ENCODE data around the gene ZNF655.

Gene ZNF655

DNA sequence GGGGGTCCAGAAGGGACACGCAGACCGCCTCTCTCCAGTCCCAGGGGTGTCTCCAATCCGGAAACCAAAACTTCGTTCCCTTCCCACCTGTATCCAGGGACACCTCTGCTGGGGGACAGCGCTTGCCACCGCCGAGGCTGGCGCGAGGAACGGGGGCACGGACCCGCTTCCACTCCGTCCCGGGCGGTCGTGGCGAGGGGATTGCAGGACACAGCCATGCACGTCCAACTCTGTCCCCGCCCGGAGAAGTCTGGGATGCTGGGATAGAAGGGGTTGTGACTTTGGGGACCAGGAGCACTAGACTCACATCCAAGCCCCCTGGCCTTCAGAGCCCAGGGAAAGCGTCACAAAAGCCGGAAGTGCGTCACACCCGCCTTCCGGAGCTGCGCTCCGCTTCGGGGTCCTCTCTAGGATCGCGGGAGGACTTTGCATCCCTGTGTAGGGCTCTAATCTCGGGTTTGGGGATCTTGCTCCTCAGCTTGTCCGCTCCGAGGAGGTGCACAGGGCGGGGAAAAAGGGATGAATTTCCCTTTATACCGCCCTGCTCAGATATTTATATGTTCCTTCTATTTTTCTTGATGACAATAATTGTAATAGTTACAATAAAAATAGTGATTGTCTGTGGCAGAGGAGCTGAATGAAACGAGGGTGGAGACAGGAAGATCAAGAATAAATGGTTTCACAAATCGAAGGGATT, 6.5 kb upstream of the ZNF655 start, which contains the start of gene FAM200A:
Gene FAM200A, minus strand, starts transcription at position 348 of the 697 bp plus-strand sequence. CDS start 3,707 bp downstream, outside the sequence.
- peak; percentile 68 for FAIRE-seq
- DNase-seq (ENCODE audit: insufficient read length, low spot score): peak; percentile 94
- TF ChIP-seq, protein P1, sequence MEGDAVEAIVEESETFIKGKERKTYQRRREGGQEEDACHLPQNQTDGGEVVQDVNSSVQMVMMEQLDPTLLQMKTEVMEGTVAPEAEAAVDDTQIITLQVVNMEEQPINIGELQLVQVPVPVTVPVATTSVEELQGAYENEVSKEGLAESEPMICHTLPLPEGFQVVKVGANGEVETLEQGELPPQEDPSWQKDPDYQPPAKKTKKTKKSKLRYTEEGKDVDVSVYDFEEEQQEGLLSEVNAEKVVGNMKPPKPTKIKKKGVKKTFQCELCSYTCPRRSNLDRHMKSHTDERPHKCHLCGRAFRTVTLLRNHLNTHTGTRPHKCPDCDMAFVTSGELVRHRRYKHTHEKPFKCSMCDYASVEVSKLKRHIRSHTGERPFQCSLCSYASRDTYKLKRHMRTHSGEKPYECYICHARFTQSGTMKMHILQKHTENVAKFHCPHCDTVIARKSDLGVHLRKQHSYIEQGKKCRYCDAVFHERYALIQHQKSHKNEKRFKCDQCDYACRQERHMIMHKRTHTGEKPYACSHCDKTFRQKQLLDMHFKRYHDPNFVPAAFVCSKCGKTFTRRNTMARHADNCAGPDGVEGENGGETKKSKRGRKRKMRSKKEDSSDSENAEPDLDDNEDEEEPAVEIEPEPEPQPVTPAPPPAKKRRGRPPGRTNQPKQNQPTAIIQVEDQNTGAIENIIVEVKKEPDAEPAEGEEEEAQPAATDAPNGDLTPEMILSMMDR (IDR thresholded peaks at IDR 0.05; ENCODE audit: insufficient read depth, missing control alignments): no peak

DNA sequence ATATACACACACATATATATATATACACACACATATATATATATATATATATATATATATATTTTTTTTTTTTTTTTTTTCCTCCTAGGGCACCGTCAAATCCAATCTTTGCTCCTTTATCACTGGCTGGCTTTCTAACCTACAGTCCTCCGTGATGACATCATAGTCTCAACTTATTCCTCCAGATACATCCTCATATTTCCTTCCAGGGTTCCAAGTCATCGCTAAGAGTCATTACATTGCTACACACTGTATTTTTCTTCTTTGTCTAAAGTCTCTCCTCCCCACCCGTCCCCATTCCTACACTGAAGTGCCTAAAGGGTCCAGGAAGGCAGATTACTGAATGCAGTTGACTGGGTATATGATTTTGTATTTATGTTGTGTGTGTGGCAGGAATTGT, 5.4 kb upstream of the ZNF655 start:
- DNase-seq (ENCODE audit: insufficient read length, low spot score) (no peak), FAIRE-seq (no peak)
- TF ChIP-seq, protein P1 (IDR thresholded peaks at IDR 0.05; ENCODE audit: insufficient read depth, missing control alignments): no peak

DNA sequence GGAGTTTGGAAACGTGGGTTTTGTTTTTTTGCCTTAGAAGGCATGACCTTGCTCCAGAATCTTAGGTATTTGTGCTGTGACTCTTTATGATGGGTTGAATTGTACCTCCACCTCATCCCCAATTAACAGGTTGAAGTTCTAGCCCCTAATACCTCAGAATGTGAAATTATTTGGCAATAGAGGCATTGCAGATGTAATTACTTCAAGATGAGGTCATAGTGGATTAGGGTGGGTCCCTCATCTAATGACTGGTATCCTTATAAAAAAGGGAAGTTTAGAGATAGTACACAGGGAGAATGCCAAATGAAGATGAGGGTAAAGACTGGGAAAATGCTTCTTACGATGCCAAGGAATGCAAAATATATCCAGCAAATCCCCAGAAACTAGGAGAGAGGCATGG, 3.5 kb upstream of the ZNF655 start:
- TF ChIP-seq, protein P1 (IDR thresholded peaks at IDR 0.05; ENCODE audit: insufficient read depth, missing control alignments): no peak
- DNase-seq (ENCODE audit: insufficient read length, low spot score): no peak
- no peak for FAIRE-seq

DNA sequence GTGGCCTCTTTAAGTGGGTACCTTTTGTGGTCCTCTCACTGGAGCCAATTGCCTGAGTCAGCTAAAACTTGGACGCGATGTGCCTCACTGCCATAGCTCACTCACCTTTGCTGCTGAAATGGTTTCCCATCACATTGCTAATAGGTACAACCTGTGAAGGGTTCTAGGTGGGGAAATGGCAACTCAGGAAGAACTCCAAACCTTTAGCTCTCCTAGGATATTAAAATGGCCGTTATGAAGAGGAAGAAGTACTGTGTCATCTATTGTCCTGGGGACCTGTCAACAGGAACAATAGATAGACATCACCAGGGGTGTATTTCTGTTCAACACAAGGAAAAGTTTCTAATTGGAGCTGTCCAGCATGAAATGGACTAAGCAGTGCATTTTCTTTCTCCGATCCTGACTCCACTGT, 1.2 kb upstream of the ZNF655 start:
- TF ChIP-seq, protein P1 (IDR thresholded peaks at IDR 0.05; ENCODE audit: insufficient read depth, missing control alignments): no peak
- DNase-seq (ENCODE audit: insufficient read length, low spot score) (no peak), FAIRE-seq (no peak)

DNA sequence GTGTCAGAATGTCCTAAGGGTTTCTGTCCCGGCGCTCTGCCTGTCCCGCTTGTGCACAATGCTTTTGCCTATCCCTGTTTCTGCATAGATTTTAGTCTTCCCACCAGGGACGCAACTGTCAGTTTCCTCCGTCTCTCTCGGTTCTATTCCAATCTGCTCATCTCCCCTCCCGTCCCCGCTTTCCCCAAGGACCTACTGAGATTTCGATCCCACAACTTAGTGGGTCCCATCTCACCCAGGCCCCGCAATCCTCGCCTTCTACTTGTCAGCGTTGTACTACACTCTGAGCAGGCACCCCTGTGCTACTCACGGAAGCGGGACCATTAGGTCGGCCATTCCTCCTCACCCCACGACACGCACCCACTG, 519 bp upstream of the ZNF655 start:
- no peak for DNase-seq (ENCODE audit: insufficient read length, low spot score)
- TF ChIP-seq, protein P1 (IDR thresholded peaks at IDR 0.05; ENCODE audit: insufficient read depth, missing control alignments): no peak
- no peak for FAIRE-seq

DNA sequence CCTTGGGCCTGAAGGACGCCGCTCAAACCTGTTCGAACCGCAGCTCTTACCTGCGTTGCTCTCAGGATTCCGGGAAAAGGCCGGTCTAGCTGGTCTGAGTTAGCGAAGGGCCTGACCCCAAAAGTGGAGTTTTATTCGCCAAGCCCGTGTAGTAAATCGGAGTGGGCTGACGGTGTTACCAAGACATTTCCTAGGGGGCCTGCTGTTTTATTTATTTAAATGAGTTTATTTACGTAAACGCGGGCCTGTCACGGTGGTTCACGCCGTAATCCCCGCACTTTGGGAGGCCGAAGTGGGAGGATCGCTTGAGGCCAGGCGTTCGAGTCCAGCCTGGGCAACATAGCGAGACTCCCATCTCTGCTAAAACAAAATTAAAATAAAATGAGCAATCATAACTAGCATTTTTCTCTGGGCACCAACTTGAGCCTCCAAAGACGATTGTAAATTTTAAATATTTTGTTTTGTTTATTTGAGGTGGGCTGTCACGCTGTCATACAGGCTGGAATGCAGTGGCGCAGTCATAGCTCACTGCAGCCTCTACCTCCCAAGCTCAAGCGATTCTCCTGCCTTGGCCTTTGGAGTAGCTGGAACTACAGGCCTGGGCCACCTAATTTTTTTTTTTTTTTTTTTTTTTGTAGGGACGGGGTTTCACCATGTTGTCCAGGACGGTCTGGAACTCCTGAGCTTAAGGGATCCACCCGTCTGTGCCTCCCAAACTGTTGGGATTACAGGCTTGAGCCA, 903 bp downstream of the ZNF655 start:
- TF ChIP-seq, protein P1 (IDR thresholded peaks at IDR 0.05; ENCODE audit: insufficient read depth, missing control alignments): no peak
- DNase-seq (ENCODE audit: insufficient read length, low spot score) (no peak), FAIRE-seq (no peak)
